Caco-2 (cell line): ENCODE measurements around the gene PCBP4. TPM values are rescaled to one million over a fixed set of nuclear protein-coding genes. Genes with fewer than 3 reads are reported as not detected.

ENCODE experiments used
- BruUV-seq: library from RNA; stranded (reverse); fragments of 400-500 nt; replicated peaks from 2 replicates; lab custom pipeline; 2021; lab: Mats Ljungman, UMichigan
- CTCF ChIA-PET: fragments of 300-600 bp; sonication (Branson Sonifier 250); formaldehyde crosslinking; loops from one replicate; lab custom pipeline; 2022; ENCODE audit warnings: antibody characterized with exemption; lab: Charles Lee
- POLR2A ChIA-PET: fragments of 300-600 bp; sonication (Branson Sonifier 250); formaldehyde crosslinking; loops from one replicate; lab custom pipeline; 2022; ENCODE audit warnings: antibody characterized with exemption; lab: Charles Lee
- DNase-seq, 2 experiments: peaks; one replicate each; pipeline versions ENCODE4 v3.0.0 to v3.0.0-alpha.2; 2020 to 2022
- H3K27me3 ChIP-seq: replicated peaks from 2 replicates; pipeline ENCODE4 v1.6.0; 2011; ENCODE audit warnings: low read length; ENCODE audit not compliant: control insufficient read depth, insufficient read depth
- H3K36me3 ChIP-seq: 2 replicates; pipeline ENCODE4 v1.5.1; 2011; ENCODE audit warnings: low read length; ENCODE audit not compliant: control insufficient read depth, insufficient read depth
- H3K4me1 ChIP-seq: fragments of 250-450 bp; sonication (Bioruptor Pico); 2 replicates; pipeline ENCODE4 v1.5.1; 2020; ENCODE audit warnings: mild to moderate bottlenecking
- H3K4me3 ChIP-seq: 2 replicates; pipeline ENCODE4 v1.5.1; 2011; ENCODE audit warnings: low read depth, mild to moderate bottlenecking, control low read depth, low read length
- H3K9me3 ChIP-seq: fragments of 250-450 bp; sonication (Bioruptor Pico); 2 replicates; pipeline ENCODE4 v1.5.1; 2020; ENCODE audit warnings: mild to moderate bottlenecking, moderate library complexity
- H3K27ac Mint-ChIP-seq: one replicate; pipeline ENCODE4 v1.8.0; 2022; ENCODE audit warnings: mixed read lengths; ENCODE audit not compliant: unreplicated experiment
- H3K27me3 Mint-ChIP-seq: one replicate; pipeline ENCODE4 v1.8.0; 2022; ENCODE audit warnings: mixed read lengths; ENCODE audit not compliant: insufficient read depth, unreplicated experiment
- H3K36me3 Mint-ChIP-seq: one replicate; pipeline ENCODE4 v1.8.0; 2022; ENCODE audit warnings: mild to moderate bottlenecking, mixed read lengths; ENCODE audit not compliant: insufficient read depth, unreplicated experiment
- H3K4me1 Mint-ChIP-seq: one replicate; pipeline ENCODE4 v1.8.0; 2022; ENCODE audit warnings: low read depth, mixed read lengths; ENCODE audit not compliant: unreplicated experiment
- H3K4me3 Mint-ChIP-seq: one replicate; pipeline ENCODE4 v1.8.0; 2022; ENCODE audit warnings: mild to moderate bottlenecking, moderate library complexity, mixed read lengths; ENCODE audit not compliant: unreplicated experiment
- H3K9me3 Mint-ChIP-seq: one replicate; pipeline ENCODE4 v1.8.0; 2022; ENCODE audit warnings: mixed read lengths; ENCODE audit not compliant: unreplicated experiment
- intact Hi-C: fragments of 100-400 bp; cut with micrococcal nuclease; formaldehyde crosslinking; loops from one replicate; pipeline ENCODE4 v1.10.0; 2022; ENCODE audit not compliant: unreplicated experiment
- total RNA-seq: library from RNA; stranded (reverse); gene quantifications from 2 replicates; pipeline ENCODE4 v1.2.3, GENCODE V29; 2022
- TF ChIP-seq, protein P1 (sequence below), 2 experiments: fragments of 200-600 bp in 1 of 2; IDR thresholded peaks; 1 replicate in 1 of 2; 2 replicates in 1 of 2; pipeline versions ENCODE4 v1.5.1 to v1.8.0; 2011 to 2022; ENCODE audit warnings: antibody characterized with exemption in 1 of 2, control low read depth in 1 of 2, inconsistent platforms in 1 of 2, low read depth in 1 of 2, low read length in 1 of 2, mild to moderate bottlenecking in 1 of 2, moderate library complexity in 1 of 2; ENCODE audit not compliant: insufficient read depth in 1 of 2, severe bottlenecking in 1 of 2, unreplicated experiment in 1 of 2

Gene PCBP4
- total RNA-seq, 1 experiment from 2014 or later, result 46.5 TPM

DNA sequence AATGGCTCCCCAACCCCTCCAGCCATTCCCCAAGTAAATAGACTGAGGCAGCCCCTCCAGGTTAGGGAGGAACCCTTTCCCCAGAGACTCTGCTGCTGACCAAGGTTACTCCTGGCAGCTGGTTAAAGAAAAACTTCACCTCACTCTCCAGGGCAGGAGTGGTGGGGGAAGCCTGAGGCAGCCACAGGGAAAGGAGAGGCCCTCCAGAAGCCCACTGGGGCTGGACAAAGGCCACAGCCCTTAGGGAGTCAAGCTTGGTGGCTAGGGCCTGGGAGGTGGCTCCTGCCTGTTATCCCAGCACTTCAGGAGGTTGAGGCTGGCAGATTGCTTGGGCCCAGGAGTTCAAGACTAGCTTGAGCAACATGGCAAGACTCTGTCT, 17.0 kb upstream of the PCBP4 start:
- POLR2A ChIA-PET, result interaction anchor here (0.7 kb wide), 1 partner anchor 42 kb away, joined by 11 read pairs; the partner anchor contains the start of genes PARP3 and RRP9

DNA sequence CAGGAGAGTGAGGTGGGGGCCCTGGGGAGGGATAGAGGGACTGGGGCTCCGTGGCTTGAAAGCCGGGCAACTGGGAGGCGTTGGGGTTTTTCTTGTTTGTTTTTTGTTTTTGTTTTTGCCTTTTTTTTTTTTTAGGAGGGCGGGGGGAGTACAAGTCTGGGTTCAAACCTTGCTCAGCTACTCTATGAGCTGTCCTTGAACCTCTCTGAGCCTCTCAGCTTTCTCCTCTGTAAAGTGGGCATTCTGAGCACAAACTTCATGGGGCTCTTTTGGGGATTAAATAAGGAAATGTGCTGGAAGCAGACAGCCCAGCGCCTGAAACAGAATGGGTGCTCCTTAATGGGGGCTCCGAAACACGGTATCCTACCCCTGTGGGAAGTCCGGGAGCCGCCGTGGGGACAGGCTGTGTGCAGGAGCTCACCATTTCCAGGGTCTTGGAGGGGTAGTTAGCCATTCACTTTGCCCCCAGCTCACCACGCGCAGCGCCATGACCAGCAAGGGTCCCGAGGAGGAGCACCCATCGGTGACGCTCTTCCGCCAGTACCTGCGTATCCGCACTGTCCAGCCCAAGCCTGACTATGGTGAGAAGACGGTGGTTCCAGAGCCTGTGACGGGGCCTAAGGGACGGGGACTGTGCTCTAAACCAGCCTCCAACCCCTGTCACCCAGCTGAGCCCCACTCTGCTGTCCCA, 16.5 kb upstream of the PCBP4 start:
- no peaks in the 10 kb centered on the region for H3K27me3 Mint-ChIP-seq
- intact Hi-C loops, result loop anchor here (1.0 to 2.0 kb wide), 2 partner anchors 12 to 15 kb away; partner anchors contain the start of gene RPL29
- BruUV-seq, result TSS peak; percentile 95

More for the DNA sequence above, 17.0 kb upstream of the PCBP4 start:
- Mint-ChIP-seq H3K27ac (peak overlapping the region; percentile 86), H3K9me3 (no peaks in the 10 kb centered on the region), H3K4me3 (peak overlapping the region; percentile 99), H3K4me1 (peaks cover 23% of the 10 kb centered on the region), H3K36me3 (peaks cover 31% of the 10 kb centered on the region), H3K27me3 (no peaks in the 10 kb centered on the region)
- intact Hi-C loops, result no loop called here
- no TSS peak for BruUV-seq
- peaks cover 3% of the 10 kb centered on the region for H3K36me3 ChIP-seq
- H3K4me1 ChIP-seq, result peaks cover 46% of the 10 kb centered on the region
- CTCF ChIA-PET, result no interaction called here
- peak overlapping the region; percentile 46 for H3K4me3 ChIP-seq
- no peak for DNase-seq
- no peaks in the 10 kb centered on the region for H3K27me3 ChIP-seq
- TF ChIP-seq, protein P1, sequence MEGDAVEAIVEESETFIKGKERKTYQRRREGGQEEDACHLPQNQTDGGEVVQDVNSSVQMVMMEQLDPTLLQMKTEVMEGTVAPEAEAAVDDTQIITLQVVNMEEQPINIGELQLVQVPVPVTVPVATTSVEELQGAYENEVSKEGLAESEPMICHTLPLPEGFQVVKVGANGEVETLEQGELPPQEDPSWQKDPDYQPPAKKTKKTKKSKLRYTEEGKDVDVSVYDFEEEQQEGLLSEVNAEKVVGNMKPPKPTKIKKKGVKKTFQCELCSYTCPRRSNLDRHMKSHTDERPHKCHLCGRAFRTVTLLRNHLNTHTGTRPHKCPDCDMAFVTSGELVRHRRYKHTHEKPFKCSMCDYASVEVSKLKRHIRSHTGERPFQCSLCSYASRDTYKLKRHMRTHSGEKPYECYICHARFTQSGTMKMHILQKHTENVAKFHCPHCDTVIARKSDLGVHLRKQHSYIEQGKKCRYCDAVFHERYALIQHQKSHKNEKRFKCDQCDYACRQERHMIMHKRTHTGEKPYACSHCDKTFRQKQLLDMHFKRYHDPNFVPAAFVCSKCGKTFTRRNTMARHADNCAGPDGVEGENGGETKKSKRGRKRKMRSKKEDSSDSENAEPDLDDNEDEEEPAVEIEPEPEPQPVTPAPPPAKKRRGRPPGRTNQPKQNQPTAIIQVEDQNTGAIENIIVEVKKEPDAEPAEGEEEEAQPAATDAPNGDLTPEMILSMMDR (IDR thresholded peaks at IDR 0.05; ENCODE audit: insufficient read depth in 1 of 2, low read depth in 1 of 2, low read length in 1 of 2, severe bottlenecking in 1 of 2, unreplicated experiment in 1 of 2), result no peak
- no peaks in the 10 kb centered on the region for H3K9me3 ChIP-seq

More for the DNA sequence above, 16.5 kb upstream of the PCBP4 start:
- Histone ChIP-seq H3K9me3 (no peaks in the 10 kb centered on the region), H3K4me1 (peaks cover 46% of the 10 kb centered on the region), H3K4me3 (peak overlapping the region; percentile 46), H3K36me3 (peaks cover 3% of the 10 kb centered on the region), H3K27me3 (no peaks in the 10 kb centered on the region)
- TF ChIP-seq, protein P1 (IDR thresholded peaks at IDR 0.05; ENCODE audit: insufficient read depth in 1 of 2, low read depth in 1 of 2, low read length in 1 of 2, severe bottlenecking in 1 of 2, unreplicated experiment in 1 of 2), result no peak
- ChIA-PET CTCF (interaction anchor here (0.6 to 2.2 kb wide), 9 partner anchors 10 to 654 kb away, joined by 3 to 51 read pairs (median 8); partner anchors contain the start of genes ABHD14A, ABHD14B, PARP3 and PCBP4), POLR2A (interaction anchor here (0.5 to 2.1 kb wide), 12 partner anchors 8 to 598 kb away, joined by 3 to 30 read pairs (median 10); partner anchors contain the start of genes ABHD14A, ABHD14B, DUSP7 and MANF)
- Mint-ChIP-seq H3K9me3 (no peaks in the 10 kb centered on the region), H3K4me1 (peaks cover 20% of the 10 kb centered on the region), H3K4me3 (peak overlapping the region; percentile 99), H3K36me3 (peaks cover 26% of the 10 kb centered on the region), H3K27ac (peak overlapping the region; percentile 86)
- no peak for DNase-seq
